GM18873 (cell line): ENCODE results near the gene NECTIN4.
A peak's percentile ranks its signal among the peaks of the same experiment; 100 is the strongest.

Experiments used
- ATAC-seq: cut with Tn5 transposase; IDR thresholded peaks from one replicate; pipeline ENCODE4 v1.9.1; 2021; ENCODE audit warnings: mild to moderate bottlenecking, moderate library complexity, moderate number of reproducible peaks; ENCODE audit not compliant: unreplicated experiment, low FRiP score

NECTIN4 gene

DNA sequence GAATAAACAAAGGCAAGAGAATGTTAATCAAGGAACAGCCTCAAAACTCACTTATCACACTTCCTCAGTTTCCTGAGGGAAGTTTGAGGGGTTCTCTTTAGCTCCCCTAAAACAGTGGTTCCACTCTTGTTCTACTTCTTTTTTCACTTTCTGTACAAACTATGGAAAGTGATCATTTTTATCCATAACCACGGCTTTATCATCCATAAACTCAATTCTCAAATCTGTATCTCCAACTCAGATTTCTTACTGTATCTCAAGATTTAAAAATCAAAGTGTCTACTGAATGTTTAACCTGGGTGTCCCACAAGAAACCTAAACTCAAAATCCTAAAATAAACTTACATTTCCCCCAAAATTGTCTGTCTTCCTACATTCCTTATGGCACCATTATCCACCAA lies 24.6 kb upstream of the NECTIN4 start:
- no peak for ATAC-seq

DNA sequence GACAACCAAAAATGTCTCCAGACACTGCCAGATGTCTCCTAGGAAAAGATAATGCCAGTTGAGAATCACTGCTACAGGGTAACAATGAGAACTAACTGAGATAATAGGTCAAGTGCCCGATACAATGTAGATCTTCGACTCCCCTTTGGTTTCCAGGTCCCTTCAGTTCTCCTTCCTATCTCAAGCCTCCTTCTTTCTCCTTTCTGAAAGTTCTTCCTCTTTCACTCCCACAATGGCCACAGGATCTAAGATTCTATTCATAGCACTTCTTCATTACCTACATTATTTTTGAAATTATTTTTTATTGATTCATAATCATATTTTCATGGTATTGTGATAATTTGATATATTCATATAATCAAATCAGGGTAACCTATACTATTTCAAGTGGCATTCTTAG lies 22.2 kb upstream of the NECTIN4 start:
- ATAC-seq, result no peak

DNA sequence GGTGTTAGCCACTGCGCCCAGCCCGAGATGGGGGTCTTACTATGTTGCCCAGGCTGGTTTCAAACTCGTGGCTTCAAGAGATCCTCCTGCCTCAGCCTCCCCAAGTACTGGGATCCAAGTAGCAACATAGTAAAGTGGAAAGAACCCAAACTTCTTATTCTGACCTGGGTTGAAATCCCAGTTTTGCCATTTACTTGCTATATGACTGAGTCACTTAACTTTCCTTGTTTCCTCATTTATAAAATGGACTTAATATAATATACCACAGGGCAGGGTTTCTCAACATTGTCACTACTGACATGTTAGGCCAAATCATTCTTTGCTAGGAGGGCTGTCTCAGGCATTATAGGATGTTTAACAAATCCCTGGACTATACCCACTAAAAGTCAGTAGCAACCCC lies 21.8 kb upstream of the NECTIN4 start:
- ATAC-seq, result no peak

DNA sequence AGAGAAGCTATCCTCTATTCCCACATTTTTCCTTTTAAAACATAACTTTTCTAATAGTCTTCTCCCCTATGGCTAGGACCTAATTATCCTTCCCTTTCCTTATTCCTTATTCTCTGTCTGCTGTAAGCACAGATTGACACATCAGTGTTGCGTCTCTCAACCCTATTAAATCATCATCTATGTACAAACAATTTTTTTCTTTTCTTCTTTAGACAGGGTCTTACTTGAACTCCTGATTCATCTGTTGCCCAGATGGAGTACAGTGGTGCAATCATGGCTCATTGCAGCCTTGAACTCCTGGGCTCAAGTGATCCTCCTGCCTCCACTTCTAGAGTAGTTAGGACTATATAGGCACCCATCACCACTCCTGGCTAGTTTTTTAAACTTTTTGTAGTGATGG lies 17.1 kb upstream of the NECTIN4 start:
- no peak for ATAC-seq

DNA sequence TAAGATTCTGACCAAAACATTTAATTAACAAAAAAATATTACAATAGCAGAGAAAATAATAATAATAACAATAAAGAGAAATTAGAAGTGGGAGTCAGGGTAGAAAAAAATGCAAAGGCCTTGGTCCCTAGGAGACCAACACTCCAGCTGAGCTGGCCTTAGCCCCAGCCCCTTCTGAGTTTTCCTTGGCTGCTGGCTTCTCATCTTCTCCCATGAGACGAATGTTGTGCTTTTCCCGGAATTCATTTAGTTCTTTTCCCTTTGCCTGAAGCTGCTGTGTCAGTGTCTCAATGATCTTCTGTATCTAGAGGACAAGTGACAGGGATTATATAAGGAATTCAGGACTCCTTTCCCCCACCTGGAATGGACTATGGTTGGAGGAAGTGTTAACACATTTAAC lies 11.2 kb upstream of the NECTIN4 start:
- no peak for ATAC-seq

DNA sequence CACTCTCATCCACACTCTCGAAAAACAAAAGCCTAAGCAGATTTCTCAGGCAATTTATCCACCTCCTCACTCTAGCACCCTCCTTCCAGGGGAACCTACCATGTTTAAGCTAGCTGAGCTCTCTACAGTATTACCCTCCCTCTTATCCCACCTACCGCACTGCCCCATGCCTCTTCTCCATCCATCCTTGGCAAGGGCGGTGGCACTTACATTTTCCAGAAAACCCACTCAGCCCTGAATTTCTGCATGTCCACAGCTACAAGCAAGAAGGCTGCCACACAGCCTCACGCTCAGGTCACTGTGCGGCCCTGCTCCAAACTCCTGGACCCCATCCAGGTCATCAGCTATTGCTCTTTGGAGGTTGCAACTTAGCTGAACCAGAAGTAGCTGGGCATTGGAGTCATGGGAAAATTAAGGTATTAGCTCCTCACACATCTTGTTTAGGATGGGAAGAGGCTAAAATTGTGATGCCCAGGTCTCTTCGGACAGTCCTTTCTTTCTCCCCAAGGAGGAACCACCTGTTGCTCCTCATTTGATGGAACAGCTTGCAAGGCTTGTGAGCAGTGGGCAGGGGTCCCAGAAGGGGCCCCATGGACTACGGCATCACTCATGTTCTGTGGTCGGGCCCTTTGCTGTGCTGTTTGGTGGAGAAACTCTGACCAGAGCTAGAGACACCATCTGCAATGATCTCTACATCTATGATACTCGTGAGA lies 9.9 kb upstream of the NECTIN4 start:
- ATAC-seq, result no peak

DNA sequence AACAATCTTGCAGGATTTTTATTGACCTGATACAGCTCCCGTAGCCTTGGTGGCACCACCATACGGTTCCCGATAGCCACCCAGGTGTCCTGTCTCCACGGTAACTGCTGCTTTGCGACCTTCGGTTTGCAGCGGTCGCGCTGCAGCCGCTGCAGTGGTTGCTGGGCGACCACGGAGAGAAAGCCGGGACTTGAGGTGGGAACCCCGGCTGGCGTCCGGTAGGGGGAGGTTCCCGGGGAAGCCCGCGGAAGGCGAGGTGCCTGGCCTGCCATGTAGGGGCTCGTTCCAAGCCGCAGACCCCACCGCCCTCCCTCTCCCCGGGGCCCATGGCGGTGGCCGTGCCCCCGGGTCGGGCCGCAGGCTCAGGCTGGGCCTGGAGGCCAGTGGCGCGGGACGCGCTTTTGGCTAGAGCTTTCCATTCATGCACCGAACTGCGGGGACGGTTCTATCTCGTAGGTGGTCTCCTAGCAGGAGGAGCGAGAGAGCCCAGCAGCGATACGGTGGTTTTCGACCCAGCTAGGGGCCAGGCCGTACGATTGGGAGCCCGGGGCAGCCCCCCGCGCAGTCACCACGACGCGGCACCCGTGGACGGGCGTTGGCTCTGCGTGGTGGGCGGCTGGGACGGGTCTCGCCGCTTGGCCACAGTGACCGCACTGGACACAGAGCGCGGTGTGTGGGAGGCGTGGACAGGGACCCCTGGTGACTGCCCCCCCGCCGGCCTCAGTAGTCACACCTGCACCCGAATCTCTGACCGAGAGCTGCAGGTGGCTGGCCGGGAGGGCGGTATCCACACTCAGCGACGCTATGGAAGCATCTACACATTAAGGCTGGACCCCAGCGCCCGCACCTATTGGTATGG lies 9.1 kb upstream of the NECTIN4 start, which contains the start of gene KLHDC9:
KLHDC9 (plus strand) TSS at position 152 of the 859 bp plus-strand sequence; CDS start at position 327, 175 bp downstream.
- ATAC-seq, result peak; percentile 57

DNA sequence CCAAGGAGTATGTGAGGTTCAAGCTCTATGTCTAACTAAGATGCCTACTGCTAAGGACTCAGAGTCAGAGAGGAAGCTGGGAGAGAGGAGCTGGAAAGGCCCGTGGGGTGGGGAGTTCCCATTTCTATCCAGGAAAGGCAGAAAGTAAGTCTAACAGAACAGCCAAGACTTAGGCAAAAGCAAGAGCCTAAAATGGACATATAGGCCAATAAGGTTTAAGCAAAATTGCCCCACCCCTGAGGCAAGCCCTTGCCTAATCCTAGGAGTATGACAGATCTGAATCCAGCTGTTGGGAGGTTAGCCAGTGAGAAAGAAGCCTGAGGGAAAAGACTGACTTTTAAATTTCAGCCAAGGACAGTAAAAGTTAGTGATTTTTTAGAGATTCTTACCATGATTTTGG lies 7.2 kb upstream of the NECTIN4 start:
- ATAC-seq, result no peak

DNA sequence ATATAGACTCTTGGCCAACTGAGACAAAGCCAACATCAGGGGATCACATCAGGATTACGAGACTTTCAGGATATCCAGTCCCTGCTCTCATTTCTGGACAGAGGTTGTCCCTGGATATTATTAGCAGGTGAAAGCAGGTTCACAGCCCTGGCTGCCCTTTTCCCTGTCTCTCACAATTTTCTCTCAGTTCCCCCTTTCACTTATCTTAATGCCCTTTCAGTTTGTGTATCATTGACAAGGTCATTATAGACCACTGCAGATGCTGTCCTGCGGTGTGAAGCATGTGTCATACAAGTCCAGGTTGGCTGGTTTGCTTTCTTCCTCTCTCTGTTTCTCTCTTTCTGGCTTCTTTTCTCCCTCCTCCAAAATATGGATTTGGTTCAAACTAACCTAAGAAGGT lies 6.7 kb upstream of the NECTIN4 start:
- ATAC-seq, result no peak

DNA sequence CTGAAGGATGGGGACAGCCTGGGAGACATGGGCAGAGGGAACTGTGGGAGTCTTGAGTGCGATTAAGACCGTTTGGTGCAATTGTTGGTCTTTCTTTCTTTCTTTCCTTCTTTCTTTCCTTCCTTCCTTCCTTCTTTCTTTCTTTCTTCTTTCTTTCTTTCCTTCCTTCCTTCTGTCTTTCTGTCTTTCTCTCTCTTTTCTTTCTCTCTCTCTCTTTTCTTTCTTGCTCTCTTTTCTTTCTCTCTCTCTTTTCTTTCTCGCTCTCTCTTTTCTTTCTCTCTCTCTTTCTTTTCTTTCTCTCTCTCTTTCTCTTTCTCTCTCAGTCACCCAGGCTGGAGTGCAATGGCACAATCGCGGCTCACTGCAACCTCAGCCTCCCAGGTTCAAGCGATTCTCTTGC lies 5.9 kb upstream of the NECTIN4 start:
- no peak for ATAC-seq

DNA sequence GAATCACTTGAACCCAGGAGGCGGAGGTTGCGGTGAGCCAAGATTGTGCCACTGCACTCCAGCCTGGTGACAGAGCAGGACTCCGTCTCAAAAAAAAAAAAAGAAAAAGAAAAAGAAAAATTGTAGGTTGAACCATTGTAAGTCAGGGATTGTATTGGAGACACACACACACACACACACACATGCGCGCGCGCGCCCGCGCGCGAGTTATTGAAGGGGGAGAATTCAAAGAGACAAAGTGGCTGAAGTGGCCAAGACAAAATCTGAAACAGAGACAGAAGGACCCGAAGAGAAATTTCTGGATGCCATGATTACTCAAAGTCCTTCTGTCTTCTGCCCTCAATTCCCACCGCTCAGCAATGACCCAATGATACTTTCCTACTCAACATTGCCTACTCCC lies 5.1 kb upstream of the NECTIN4 start:
- ATAC-seq, result no peak

DNA sequence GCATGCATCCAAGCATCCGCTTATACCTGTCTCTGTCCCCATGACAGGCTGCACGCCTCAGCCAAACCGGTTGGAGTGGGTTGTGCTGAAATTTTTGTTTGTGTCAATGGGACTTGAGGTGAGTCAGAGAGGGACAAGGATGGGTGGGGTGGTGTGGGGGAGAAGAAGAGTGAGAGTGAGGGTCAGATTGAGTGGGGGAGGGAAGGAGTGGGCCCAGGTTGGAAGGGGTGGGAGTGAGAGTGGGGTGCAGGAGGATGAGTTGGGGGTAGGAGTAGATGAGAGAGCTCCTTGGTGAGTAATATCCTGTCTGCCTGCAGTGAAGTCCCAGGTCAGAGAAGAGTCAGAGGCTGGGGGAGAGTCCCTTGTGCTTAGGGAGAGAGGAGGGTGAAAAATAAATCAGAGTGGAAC lies 3.3 kb upstream of the NECTIN4 start:
- ATAC-seq, result no peak

DNA sequence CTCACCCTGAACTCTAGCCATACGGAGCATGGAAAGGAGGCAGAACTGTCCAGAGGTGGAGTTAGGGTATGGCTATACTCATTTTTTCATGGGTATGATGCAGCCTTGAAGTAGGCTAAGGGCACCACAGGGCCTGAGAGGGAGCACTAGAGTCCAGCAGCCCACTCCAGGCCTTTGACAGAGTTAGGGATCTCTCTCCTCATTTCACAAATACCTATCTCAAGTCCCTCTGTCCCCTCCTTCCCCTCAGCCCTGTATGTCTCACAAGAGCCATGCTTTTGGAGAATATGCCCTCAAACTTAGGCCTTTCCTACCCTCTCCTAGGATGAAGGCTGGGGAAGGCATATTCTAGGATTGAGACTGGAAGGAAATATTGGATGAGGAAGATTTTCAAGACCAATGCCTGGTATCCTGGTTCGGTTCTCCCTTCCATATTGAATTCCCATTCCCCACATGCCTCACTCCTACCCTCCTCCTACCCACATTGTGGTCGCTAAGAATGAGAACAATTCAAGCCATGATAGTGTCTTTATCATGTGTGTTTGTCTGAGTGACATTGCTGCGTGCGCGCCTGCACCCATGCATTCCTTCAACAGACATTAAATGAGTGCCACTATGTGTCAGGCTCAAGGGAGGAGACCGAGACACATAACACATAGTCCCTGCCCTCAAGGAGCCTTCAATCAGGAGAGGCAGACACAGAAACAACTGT lies 2.6 kb upstream of the NECTIN4 start:
- no peak for ATAC-seq

DNA sequence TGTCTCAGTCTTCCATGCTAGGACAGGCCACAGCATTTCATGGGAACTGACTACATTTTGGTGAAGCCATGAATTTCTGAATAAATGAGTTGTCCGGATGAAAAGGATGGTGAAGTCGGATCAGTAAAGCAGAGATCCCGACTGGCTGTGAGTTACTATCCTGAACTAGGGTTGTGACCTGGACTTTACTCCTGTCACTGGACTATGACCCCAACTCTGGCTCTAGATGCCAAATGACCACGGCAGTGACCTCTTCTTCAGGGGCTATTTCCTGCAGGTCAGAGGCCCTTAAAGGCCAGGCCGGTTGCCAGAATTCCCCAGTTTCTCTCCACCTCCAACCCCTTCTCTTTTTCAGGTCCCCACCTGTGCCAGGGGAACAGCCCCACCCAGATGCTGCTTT lies 1.7 kb upstream of the NECTIN4 start:
- no peak for ATAC-seq

DNA sequence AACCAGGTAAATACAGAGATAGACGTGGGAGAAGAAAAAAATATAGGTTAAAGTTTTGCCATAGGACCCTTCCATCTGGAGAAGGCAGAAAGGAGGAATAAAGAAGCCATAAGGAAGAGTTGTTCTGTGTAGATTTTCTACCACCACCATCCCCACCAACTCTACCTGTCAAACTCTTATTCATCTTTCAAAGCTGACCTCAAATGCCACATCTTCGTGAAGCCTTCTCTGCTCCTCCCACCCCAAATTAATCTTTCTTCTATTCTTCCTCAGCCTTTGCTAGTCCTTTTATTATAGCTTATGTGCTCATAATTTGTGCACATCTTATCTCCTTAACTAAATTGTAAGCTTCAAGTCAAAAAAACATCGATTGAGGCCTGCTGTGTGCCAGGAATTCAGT lies 1.3 kb upstream of the NECTIN4 start:
- ATAC-seq, result no peak

DNA sequence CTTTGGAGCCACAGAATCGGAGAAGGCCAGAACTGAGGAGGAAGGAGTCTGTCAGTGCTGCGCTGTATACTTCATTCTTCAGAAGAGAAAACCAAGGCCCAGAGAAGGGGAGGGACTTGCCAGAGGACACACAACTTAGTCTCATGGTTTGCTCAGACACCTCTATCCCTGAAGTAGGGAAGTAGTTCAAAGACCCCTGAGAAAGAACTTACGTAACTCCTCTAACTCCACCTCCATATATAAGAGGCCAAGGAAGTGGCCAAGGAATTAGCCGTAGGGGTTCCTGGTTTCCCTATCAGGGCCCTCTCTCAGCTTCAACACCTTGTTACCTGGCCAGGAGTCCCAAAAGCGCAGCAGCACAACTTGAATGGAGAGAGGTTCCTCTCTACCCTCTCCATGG lies 580 bp upstream of the NECTIN4 start:
- ATAC-seq, result no peak

DNA sequence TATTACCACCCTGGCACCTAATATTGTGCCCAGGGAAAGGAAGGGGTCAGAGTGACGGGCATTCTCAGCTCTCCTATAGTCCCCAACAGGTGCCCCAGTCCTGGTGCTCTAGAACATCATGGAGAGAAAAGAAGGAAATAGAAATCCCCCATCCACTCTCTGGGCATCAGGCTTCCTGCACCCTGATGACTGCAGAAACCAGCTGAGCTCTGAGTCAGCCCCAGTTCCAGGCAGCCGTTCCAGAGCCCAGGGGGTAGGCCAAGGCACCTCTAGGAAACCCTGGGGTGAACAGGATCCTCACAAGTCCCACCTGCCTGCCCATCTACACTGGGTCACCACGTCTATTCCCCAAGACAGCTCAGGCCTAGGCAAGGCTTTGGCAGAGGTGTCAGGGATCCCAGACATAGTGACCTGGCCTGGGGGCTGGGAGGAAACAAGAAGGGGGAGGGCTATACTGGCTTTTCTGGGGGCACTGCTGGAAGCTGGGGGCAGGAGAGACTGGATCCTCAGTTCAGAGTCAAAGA lies 709 bp downstream of the NECTIN4 start:
- no peak for ATAC-seq

DNA sequence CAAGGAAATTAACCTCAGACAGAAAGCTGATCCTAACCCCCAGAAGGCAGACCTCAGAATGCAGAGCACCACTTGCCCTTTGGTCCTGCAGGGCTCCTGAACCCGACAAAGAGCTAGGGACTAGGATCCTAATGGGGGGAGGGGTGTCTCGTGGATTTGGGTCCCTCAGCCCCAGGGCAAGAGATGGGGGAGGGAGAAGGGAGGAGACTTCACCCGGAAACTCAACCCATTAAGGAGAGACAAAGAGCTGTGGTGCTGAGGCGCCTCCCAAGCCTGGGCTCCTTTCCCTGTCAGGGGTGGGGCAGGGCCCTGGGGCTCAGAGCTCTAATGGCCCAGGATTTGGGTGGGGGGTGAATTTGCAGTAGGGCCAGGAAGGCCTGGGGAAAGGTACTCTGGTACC lies 2.9 kb downstream of the NECTIN4 start:
- ATAC-seq, result no peak

DNA sequence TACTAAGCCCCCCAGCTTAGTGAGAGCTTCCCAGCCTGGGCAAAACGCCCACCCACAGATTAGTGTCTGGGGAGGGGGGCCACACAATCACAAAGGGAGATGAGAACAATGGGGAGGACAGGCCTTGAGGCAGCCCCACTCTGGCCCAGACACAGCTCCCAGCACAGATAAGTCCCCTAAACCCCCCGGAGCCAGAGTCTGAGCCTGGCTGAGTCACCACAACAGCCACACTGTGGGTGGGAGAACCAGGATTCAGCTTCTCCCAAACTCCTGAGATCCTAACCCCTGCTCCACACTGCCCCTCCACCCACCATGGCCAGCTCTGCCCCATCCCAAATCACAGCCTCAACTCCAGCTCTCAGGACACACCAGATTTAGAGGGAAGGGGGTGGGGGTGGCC lies 4.2 kb downstream of the NECTIN4 start:
- no peak for ATAC-seq

DNA sequence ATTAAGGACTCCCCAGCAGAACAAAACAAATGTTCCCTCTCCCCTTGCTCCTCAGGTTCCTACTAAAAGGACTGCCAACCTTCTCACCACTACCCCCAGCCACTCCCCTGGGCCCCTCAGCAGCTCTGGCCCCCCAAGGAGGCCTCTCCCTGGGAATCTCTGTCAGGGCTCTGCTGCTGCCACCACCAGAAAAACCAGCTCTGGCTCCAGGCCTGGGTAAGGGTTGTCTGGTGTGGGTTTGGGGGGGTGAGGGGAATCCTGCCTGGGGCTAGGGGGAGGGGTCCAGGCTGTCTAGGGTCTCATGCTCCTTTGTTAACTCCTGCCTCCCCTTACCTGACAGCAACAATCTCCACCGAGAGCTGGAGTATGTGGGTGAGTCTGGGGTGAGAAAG lies 4.8 kb downstream of the NECTIN4 start:
- ATAC-seq, result no peak
